SK-N-SH (cell line): Measurements from ENCODE around the gene MCCD1. TPM values are rescaled to one million over a fixed set of nuclear protein-coding genes. Genes with fewer than 3 reads are reported as not detected.

ENCODE experiments used
- CTCF ChIA-PET: fragments of 300-600, 350-600 bp; formaldehyde crosslinking; extraction: SDS; loops from one replicate; lab custom pipeline; 2021; lab: Yijun Ruan, JAX
- POLR2A ChIA-PET: fragments of 350-600 bp; sonication (Branson Sonifier 250); formaldehyde crosslinking; extraction: SDS; loops from one replicate; lab custom pipeline; 2020; ENCODE audit warnings: antibody characterized with exemption, inconsistent platforms; lab: Yijun Ruan, JAX
- DNase-seq: peaks from one replicate; pipeline ENCODE4 v3.0.0; 2012
- H2AFZ ChIP-seq: fragments of 200-600 bp; sonication (generic); 2 replicates; pipeline ENCODE4 v1.8.1; 2016; ENCODE audit warnings: antibody characterized with exemption, mild to moderate bottlenecking, low read depth
- H3F3A ChIP-seq: fragments of 200-600 bp; sonication (generic); replicated peaks from 2 replicates; pipeline ENCODE3; 2016; ENCODE audit warnings: antibody characterized with exemption, mild to moderate bottlenecking; ENCODE audit not compliant: insufficient read depth
- H3K27ac ChIP-seq, 2 experiments: fragments of 200-500 bp in 1 of 2; fragments of 200-600 bp in 1 of 2; sonication (Bioruptor generic) in 1 of 2; sonication (generic), shearing (Covaris generic) in 1 of 2; 2 replicates each; pipeline versions ENCODE4 v1.5.1 to v1.6.1; 2014 to 2016; ENCODE audit warnings: low read depth in 2 of 2, inconsistent platforms in 1 of 2, low read length in 1 of 2, mild to moderate bottlenecking in 1 of 2, mixed read lengths in 1 of 2
- H3K27me3 ChIP-seq: fragments of 200-600 bp; sonication (generic), shearing (Covaris generic); 2 replicates; pipeline ENCODE4 v1.6.1; 2016; ENCODE audit warnings: mixed run types; ENCODE audit not compliant: insufficient read depth
- H3K36me3 ChIP-seq, 2 experiments: fragments of 200-500 bp in 1 of 2; fragments of 200-600 bp in 1 of 2; sonication (Bioruptor generic) in 1 of 2; sonication (generic) in 1 of 2; replicated peaks in 1 of 2; 2 replicates each; pipeline versions ENCODE3 to v1.5.1; 2014 to 2016; ENCODE audit warnings: low read length in 1 of 2, mild to moderate bottlenecking in 1 of 2; ENCODE audit not compliant: insufficient read depth in 2 of 2, control insufficient read depth in 1 of 2
- H3K4me1 ChIP-seq, 2 experiments: fragments of 200-500 bp in 1 of 2; fragments of 200-600 bp in 1 of 2; sonication (Bioruptor generic) in 1 of 2; sonication (generic), shearing (Covaris generic) in 1 of 2; 2 replicates each; pipeline versions ENCODE4 v1.5.1 to v1.6.1; 2014 to 2016; ENCODE audit warnings: low read depth in 1 of 2, low read length in 1 of 2, mixed run types in 1 of 2; ENCODE audit not compliant: insufficient read depth in 2 of 2, control insufficient read depth in 1 of 2
- H3K4me2 ChIP-seq: fragments of 200-600 bp; sonication (generic), shearing (Covaris generic); 2 replicates; pipeline ENCODE4 v1.6.1; 2017; ENCODE audit warnings: mixed run types
- H3K4me3 ChIP-seq, 2 experiments: fragments of 200-500 bp in 1 of 2; fragments of 200-600 bp in 1 of 2; sonication (Bioruptor generic) in 1 of 2; sonication (generic), shearing (Covaris generic) in 1 of 2; 2 replicates each; pipeline versions ENCODE4 v1.5.1 to v1.8.1; 2014 to 2016; ENCODE audit warnings: low read depth in 2 of 2, inconsistent platforms in 1 of 2, low read length in 1 of 2, mild to moderate bottlenecking in 1 of 2, mixed read lengths in 1 of 2, moderate library complexity in 1 of 2
- H3K79me2 ChIP-seq: fragments of 200-600 bp; sonication (generic); 2 replicates; pipeline ENCODE4 v1.8.1; 2017; ENCODE audit warnings: mild to moderate bottlenecking; ENCODE audit not compliant: insufficient read depth
- H3K9ac ChIP-seq: fragments of 200-600 bp; sonication (generic); 2 replicates; pipeline ENCODE4 v1.6.1; 2017; ENCODE audit warnings: mixed run types
- H3K9me2 ChIP-seq: fragments of 200-600 bp; sonication (generic); 2 replicates; pipeline ENCODE4 v1.6.1; 2017; ENCODE audit warnings: mixed run types
- H3K9me3 ChIP-seq: fragments of 200-600 bp; sonication (generic); 2 replicates; pipeline ENCODE4 v1.6.1; 2017; ENCODE audit warnings: mixed run types, mild to moderate bottlenecking, moderate library complexity
- H4K20me1 ChIP-seq: fragments of 200-600 bp; sonication (generic); 2 replicates; pipeline ENCODE4 v1.6.1; 2017; ENCODE audit warnings: mild to moderate bottlenecking, mixed run types; ENCODE audit not compliant: insufficient read depth
- CTCF ChIP-seq: fragments of 200-600 bp; sonication (generic); IDR thresholded peaks from 2 replicates; pipeline ENCODE4 v1.6.1; 2017; ENCODE audit warnings: antibody characterized with exemption, mild to moderate bottlenecking, moderate library complexity
- ELF1 ChIP-seq: IDR thresholded peaks from 2 replicates; pipeline ENCODE4 v1.4.0; 2012
- EP300 ChIP-seq, 2 experiments: IDR thresholded peaks; 2 replicates each; pipeline versions ENCODE4 v1.4.0 to v1.6.1; 2012; ENCODE audit warnings: borderline replicate concordance in 1 of 2, low read depth in 1 of 2, low read length in 1 of 2
- EZH2phosphoT487 ChIP-seq: fragments of 200-600 bp; sonication (generic); IDR thresholded peaks from 2 replicates; pipeline ENCODE4 v1.6.1; 2017; ENCODE audit warnings: low read depth, mixed run types, mild to moderate bottlenecking, antibody characterized with exemption, moderate library complexity, borderline replicate concordance
- FOSL2 ChIP-seq: IDR thresholded peaks from 2 replicates; pipeline ENCODE4 v1.4.0; 2012; ENCODE audit warnings: low read depth, mild to moderate bottlenecking, moderate library complexity, borderline replicate concordance
- FOXJ3 ChIP-seq: sonication (generic); formaldehyde crosslinking; IDR thresholded peaks from 2 replicates; pipeline ENCODE4 v1.5.1; 2020; ENCODE audit warnings: mild to moderate bottlenecking, missing genetic modification reagents
- IRF3 ChIP-seq: fragments of 150-350 bp; IDR thresholded peaks from 2 replicates; pipeline ENCODE4 v1.6.1; 2016; ENCODE audit warnings: mild to moderate bottlenecking, low read depth, low read length
- NFIC ChIP-seq: IDR thresholded peaks from 2 replicates; pipeline ENCODE4 v1.4.0; 2012; ENCODE audit warnings: borderline replicate concordance
- NRF1 ChIP-seq: IDR thresholded peaks from 2 replicates; pipeline ENCODE4 v1.6.1; 2012; ENCODE audit warnings: low read depth, mild to moderate bottlenecking, low read length
- RAD21 ChIP-seq: IDR thresholded peaks from 2 replicates; pipeline ENCODE4 v1.6.1; 2012; ENCODE audit warnings: mild to moderate bottlenecking, low read length
- RCOR1 ChIP-seq: fragments of 150-350 bp; IDR thresholded peaks from 2 replicates; pipeline ENCODE4 v1.6.1; 2017; ENCODE audit warnings: antibody characterized with exemption, low read length
- REST ChIP-seq: IDR thresholded peaks from 2 replicates; pipeline ENCODE4 v1.6.1; 2012; ENCODE audit warnings: mild to moderate bottlenecking, low read depth, low read length, moderate library complexity
- SMC3 ChIP-seq: IDR thresholded peaks from 2 replicates; pipeline ENCODE4 v1.6.1; 2012; ENCODE audit warnings: low read depth, low read length, improper control_type of control experiment
- TAF1 ChIP-seq: IDR thresholded peaks from 2 replicates; pipeline ENCODE4 v1.6.1; 2012; ENCODE audit warnings: low read depth, mild to moderate bottlenecking, low read length, moderate library complexity, borderline replicate concordance
- TCF12 ChIP-seq: IDR thresholded peaks from 2 replicates; pipeline ENCODE4 v1.4.0; 2012
- WGBS: methylation state at CpG from one replicate; pipeline ENCODE4 v1.1.6; 2017; ENCODE audit warnings: low lambda C conversion rate; 5-methylcytosine and 5-hydroxymethylcytosine counted together
- polyA plus RNA-seq, 3 experiments: library from polyadenylated mRNA; depleted of rRNA; stranded (reverse); fragments of >200 nt; gene quantifications; 2 replicates each; pipeline ENCODE4 v1.2.3, GENCODE V29; 2012

Gene MCCD1
- polyA plus RNA-seq, 1 of the 3 experiments (the other 2 are of a cell fraction) = not detected

GRCh38 chr6:31574106-31575061, 45.6 kb downstream of the MCCD1 start:
- TF ChIP-seq CTCF = no peak
- TF ChIP-seq EZH2phosphoT487 = no peak
- no peak for TF ChIP-seq SMC3
- TF ChIP-seq TAF1 = no peak
- TF ChIP-seq REST = no peak
- TF ChIP-seq RCOR1 = no peak
- no peak for TF ChIP-seq FOXJ3 (CRISPR knock-in tag)
- H3K36me3 ChIP-seq = no peaks in the 10 kb centered on the region
- H3K79me2 ChIP-seq = no peaks in the 10 kb centered on the region
- H2AFZ ChIP-seq = no peak overlapping the region
- H3K27me3 ChIP-seq = no peaks in the 10 kb centered on the region
- no peaks in the 10 kb centered on the region; a peak in 1 of 4 replicates for H3K4me1 ChIP-seq
- 65% methylated on average over 14 of the region's 14 CpGs for WGBS
- H3K9ac ChIP-seq = no peak overlapping the region
- no peaks in the 10 kb centered on the region for H4K20me1 ChIP-seq
- POLR2A ChIA-PET = no interaction called here
- H3K4me3 ChIP-seq = no peak overlapping the region
- no peak overlapping the region for H3K4me2 ChIP-seq
- CTCF ChIA-PET = interaction anchor here (0.9 to 17.6 kb wide), 7 partner anchors 9 to 66 kb away, joined by 3 to 312 read pairs (median 3); partner anchors contain the start of genes ATP6V1G2, LST1 and NFKBIL1
- no peaks in the 10 kb centered on the region; the same call in 1 of the 2 replicates for H3K9me3 ChIP-seq
- peaks cover 2% of the 10 kb centered on the region for H3F3A ChIP-seq
- DNase-seq = no peak
- H3K27ac ChIP-seq = no peak overlapping the region
- no peaks in the 10 kb centered on the region for H3K9me2 ChIP-seq

- WGBS = 81% methylated on average over 11 of the region's 19 CpGs
- TF ChIP-seq IRF3 (no peak), ELF1 (no peak), NRF1 (no peak), NFIC (no peak), FOXJ3 (CRISPR knock-in tag) (no peak), TCF12 (no peak), FOSL2 (no peak), EP300 (IDR thresholded peaks at IDR 0.05; ENCODE audit: borderline replicate concordance in 1 of 2, low read depth in 1 of 2, low read length in 1 of 2) (no peak), RAD21 (no peak), CTCF (no peak)
Measured at GRCh38 chr6:31575335-31575901, 46.7 kb downstream of the MCCD1 start, which contains the start of gene TNF. TNF (plus strand) TSS chr6:31575565; CDS start chr6:31575742, 177 bp downstream.

More at GRCh38 chr6:31575335-31575901, 46.7 kb downstream of the MCCD1 start, which contains the start of gene TNF:
- Histone ChIP-seq H3K79me2 (no peaks in the 10 kb centered on the region), H3F3A (peaks cover under 1% of the 10 kb centered on the region), H2AFZ (no peak within 1 kb of the TSS), H3K27ac (no peak within 1 kb of the TSS), H3K27me3 (no peaks in the 10 kb centered on the region), H3K9ac (no peak within 1 kb of the TSS), H3K36me3 (no peaks in the 10 kb centered on the region), H3K4me2 (no peak within 1 kb of the TSS), H3K9me2 (no peaks in the 10 kb centered on the region), H3K4me1 (peaks cover 0 to 2% of the 10 kb centered on the region in 2 experiments; a peak in 1 of 4 replicates), H3K4me3 (no peak within 1 kb of the TSS), H3K9me3 (no peaks in the 10 kb centered on the region; the same call in 1 of the 2 replicates), H4K20me1 (no peaks in the 10 kb centered on the region)
- ChIA-PET POLR2A (no interaction called here), CTCF (interaction anchor here (1.2 to 17.6 kb wide), 4 partner anchors 10 to 28 kb away, joined by 3 to 312 read pairs (median 14); partner anchors contain the start of genes ATP6V1G2, LST1 and NFKBIL1)
- DNase-seq = no peak
